AG20443 (cell line): ENCODE data around the gene CTSW.

Experiments used
- DNase-seq: peaks from one replicate; pipeline ENCODE4 v3.0.0; 2012; ENCODE audit warnings: low spot score, mixed read lengths

The CTSW gene

DNA sequence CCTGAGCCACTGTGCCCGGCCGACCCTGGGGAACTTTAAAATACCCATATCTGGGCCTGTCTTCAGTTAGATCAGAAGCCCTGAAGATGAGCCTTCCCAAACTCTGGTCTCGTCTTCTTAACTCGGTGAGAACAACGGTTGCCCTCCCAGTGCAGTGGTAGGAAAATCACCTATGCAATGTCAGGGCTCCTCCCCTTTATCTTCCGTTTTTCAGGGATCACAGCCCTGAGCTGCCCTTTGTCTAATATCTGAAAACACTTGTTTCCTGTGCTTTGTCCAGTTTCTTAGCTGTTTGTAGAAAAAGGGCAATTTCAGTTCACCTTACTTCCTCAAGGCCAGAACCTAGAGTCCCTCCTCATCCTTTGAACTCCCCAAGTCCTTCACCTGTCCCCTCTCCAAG is 49.0 kb downstream of the CTSW start:
- no peak for DNase-seq

DNA sequence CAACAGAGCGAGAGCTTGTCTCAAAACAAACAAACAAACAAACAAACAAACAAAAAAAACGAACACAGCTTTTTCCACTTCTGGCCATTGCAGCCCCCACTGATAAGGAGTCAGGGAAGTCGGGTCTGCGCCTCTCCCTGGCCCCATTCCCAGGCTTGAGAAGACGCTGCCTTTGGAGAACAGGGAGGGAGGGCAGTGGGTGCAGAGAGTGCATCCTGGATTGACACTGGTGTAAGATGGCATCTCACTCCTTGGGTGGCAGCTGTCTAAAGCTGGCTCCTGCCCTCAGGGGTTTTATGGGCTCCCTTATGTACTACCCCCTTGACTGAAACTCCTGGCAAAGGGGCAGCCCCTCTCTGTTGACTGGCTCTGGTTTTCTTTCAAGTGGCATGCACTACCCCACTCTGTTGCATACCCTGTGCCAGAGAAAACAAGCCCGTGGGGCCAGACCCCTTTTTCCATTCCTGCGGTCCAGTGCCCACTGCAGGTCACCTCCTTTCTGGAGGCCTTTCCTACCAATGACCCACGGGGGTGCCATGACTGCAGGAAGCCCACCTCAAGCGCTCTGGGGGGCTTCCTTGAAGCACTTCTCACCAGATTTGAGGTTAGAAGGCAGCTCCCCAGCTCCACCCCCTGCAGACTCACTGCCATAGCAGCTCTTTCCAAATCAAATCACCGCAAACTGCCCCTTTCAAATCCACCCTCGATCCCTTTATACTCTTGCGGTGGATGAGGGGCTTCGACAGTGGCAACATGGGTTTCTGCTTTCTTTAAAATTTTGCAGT is 52.3 kb downstream of the CTSW start:
- no peak for DNase-seq

DNA sequence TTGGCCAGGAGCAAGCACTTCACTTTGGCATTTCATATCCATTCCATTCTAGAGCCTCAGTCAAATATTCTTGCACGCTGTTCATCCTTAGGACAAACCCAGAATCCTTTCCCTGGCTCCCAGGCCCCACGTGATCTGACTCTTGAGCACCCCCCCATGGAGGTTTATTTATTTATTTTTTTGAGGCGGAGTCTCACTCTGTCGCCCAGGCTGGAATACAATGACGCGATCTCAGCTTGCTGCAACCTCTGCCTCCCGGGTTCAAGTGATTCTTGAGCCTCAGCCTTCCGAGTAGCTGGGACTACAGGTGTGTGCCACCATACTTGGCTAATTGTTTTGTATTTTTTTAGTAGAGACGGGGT is 52.9 kb downstream of the CTSW start:
- peak; percentile 50 for DNase-seq
